IPS DF 4.7 (cell line): Measurements from ENCODE around the gene PIP5K1C.
"Not testable (repeated sequence)": the region's sequence is repeated elsewhere in the genome, so short reads cannot be mapped to it uniquely, and the experiment has no call there.

Source experiments
- DNase-seq: peaks from one replicate; pipeline ENCODE4 v3.0.0-alpha.2; 2013; ENCODE audit warnings: low spot score; ENCODE audit errors: extremely low read depth

PIP5K1C gene

GRCh38 chr19:3628766-3629165 lies 71.5 kb downstream of the PIP5K1C start:
- not testable (repeated sequence) for DNase-seq

- DNase-seq: no peak
Measured at GRCh38 chr19:3627351-3627723, 72.9 kb downstream of the PIP5K1C start.

GRCh38 chr19:3626473-3627350 lies 73.6 kb downstream of the PIP5K1C start, which contains the start of gene CACTIN:
TSS of gene CACTIN (minus strand) at chr19:3626790. CDS start at chr19:3626762, 28 bp downstream.
- DNase-seq: peak; percentile 83

GRCh38 chr19:3625996-3626472 lies 74.2 kb downstream of the PIP5K1C start:
- DNase-seq: no peak

GRCh38 chr19:3623716-3624115 lies 76.6 kb downstream of the PIP5K1C start:
- no peak for DNase-seq

- DNase-seq: no peak
Measured at GRCh38 chr19:3622224-3622623, 78.0 kb downstream of the PIP5K1C start.

GRCh38 chr19:3621689-3622088 lies 78.6 kb downstream of the PIP5K1C start:
- DNase-seq: no peak

- no peak for DNase-seq
Measured at GRCh38 chr19:3620817-3621547, 79.3 kb downstream of the PIP5K1C start.

- DNase-seq: no peak
Measured at GRCh38 chr19:3620145-3620816, 80.0 kb downstream of the PIP5K1C start.

GRCh38 chr19:3619631-3620012 lies 80.6 kb downstream of the PIP5K1C start:
- no peak for DNase-seq

GRCh38 chr19:3618811-3619630 lies 81.2 kb downstream of the PIP5K1C start:
- DNase-seq: no peak

GRCh38 chr19:3618144-3618810 lies 82.0 kb downstream of the PIP5K1C start:
- no peak for DNase-seq

- DNase-seq: no peak
Measured at GRCh38 chr19:3617463-3617862, 82.8 kb downstream of the PIP5K1C start.

GRCh38 chr19:3615524-3616135 lies 84.6 kb downstream of the PIP5K1C start:
- DNase-seq: no peak

- no peak for DNase-seq
Measured at GRCh38 chr19:3614858-3615505, 85.3 kb downstream of the PIP5K1C start.

GRCh38 chr19:3613818-3614661 lies 86.2 kb downstream of the PIP5K1C start:
- no peak for DNase-seq

GRCh38 chr19:3612901-3613741 lies 87.1 kb downstream of the PIP5K1C start:
- no peak for DNase-seq

- no peak for DNase-seq
Measured at GRCh38 chr19:3612330-3612729, 87.9 kb downstream of the PIP5K1C start.
